ENCODE data around the gene ERP44.

GRCh38 chr9:100063185-100063584 is 35.6 kb downstream of the ERP44 start:
- TF ChIP-seq GATA3 (IDR thresholded peaks at IDR 0.05; ENCODE audit: low read depth, low read length) (no peak), GATA2 (IDR thresholded peaks at IDR 0.05; ENCODE audit: low read depth, low read length) (no peak)
